COLO829 (cell line): ENCODE measurements around the gene LDHD.
"Not testable (repeated sequence)": the region's sequence is repeated elsewhere in the genome, so short reads cannot be mapped to it uniquely, and the experiment has no call there.

Experiments
- DNase-seq: peaks from one replicate; pipeline ENCODE4 v3.0.0; 2012; ENCODE audit warnings: low spot score

The LDHD gene

DNA sequence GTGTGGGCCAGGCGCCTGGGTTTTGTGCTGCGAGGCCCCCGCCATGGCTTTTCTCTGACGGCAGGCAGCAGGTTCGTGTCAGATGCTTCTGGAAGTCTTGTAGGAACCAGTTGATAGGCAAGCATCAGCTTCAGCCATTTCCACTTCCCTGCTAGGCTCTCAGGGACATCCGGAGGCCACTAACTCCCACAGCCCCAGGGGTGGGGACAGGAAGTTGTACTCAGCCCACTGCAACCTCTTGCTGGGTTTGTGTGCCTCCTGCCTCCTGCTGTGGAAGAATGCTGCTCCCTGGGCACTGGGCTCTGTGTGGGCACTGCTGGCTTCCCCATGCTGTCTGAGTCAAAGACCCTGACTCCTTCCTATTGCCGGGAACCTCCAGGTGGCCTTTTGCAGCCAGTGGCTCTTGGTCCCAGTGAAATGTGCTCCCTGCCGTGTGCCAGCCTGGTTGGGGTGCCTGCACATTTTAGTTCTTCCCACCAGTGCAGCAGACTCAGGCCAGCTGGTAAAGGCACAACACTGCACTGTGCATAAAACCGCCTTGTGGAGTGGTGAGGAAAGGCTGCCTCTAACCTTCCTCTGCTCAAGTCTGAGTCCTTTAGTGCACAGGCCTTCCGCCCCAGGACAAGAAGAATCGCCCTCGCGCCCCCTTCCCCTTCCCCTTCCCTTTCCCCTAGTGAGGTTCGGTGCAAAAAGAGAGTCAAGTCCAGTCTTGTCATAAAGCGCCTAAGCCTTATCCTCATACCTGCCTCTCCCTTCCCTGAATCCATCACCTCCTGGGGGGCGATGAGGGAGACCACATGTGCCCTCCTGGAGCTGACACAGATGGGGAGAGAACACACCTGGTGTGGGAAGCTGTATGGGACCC lies 16.6 kb downstream of the LDHD start:
- DNase-seq, result no peak

DNA sequence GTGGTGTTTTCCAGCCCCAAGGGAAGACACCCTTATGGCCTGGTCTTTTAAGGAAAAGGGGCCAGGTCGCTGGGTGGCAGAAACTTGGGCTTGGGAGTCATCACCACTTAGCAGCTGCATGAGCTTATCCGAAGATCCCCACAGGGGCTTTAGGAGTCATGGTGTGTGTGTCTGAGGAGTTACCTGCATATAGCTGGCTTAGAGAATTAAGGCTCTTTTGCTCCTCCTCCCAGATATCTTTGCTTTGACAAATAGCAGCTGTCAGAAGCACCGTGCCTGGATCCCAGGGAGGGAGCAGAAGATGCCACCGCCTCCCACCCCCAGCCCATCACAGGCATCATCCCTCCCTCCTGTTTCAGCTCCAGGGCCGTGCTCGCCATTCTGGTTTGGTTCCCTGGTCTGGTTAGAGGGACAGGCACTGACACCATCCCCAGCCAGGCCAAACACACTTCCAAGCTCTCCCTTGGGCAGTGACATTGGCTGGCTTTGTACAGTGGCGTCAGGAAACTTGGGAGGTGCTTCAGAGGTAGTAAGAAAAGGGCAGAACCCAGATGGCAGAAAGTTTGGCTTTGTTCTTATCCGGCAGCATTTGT lies 17.4 kb downstream of the LDHD start:
- DNase-seq, result no peak

GRCh38 chr16:75097941-75098901 lies 18.4 kb downstream of the LDHD start:
- no peak for DNase-seq

GRCh38 chr16:75097191-75097761 lies 19.3 kb downstream of the LDHD start:
- DNase-seq, result no peak

DNA sequence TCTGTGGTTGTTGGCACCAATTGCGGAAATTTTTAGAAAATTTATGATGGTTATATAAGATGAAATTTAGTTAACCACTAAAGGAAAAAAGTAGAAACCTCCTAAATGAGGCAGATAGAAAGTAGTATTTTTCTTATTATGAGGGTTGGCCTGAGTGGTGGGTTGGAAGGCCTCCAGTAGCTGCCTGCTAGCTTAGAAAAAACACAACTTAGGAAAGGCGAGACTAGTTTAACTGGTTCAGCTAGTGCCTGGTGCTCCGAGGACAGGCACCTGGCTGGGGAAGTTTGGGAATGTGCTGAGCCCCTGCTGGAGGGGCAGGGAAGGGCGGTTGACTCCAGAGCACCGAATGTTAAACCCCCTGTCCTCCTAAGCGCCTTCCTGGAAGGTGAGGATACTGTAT lies 19.9 kb downstream of the LDHD start:
- DNase-seq, result no peak

- peak; percentile 72 for DNase-seq
Observed at GRCh38 chr16:75095204-75095621, 21.4 kb downstream of the LDHD start.

GRCh38 chr16:75093598-75094540 lies 22.7 kb downstream of the LDHD start:
- no peak for DNase-seq

DNA sequence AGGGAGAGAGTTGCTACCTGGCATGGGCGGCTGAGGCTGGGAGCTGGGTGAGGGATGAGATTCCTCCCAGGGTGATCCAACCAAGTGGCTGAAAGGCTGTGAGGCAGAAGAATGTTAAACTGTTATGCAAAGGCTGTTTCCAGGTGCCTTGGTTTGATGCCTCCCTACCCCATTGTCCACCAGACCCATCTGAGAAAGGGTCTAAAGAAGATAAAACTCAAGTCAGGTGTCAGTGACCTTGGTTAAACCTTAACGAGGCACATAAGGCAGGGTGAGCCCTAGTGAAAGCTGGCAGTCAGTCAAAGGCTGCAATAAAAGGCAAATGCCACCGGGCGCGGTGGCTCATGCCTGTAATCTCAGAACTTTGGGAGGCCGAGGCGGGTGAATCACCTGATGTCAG lies 23.8 kb downstream of the LDHD start:
- DNase-seq, result no peak

DNA sequence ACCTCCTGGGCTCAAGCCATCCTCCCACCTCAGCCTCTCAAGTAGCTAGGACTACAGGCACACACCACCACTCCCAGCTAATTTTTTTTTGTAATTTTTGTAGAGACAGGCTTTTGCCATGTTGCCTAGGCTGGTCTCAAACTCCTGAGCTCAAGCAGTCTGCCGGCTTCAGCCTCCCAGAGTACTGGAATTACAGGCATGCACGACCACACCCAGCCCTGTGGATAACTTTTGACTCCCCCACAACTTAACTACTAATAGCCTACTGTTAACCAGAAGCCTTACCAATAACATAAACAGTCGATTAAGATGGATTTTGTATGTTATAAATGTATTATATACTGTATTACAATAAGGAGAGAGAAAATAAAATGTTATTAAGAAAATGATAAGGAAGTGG lies 25.0 kb downstream of the LDHD start:
- not testable (repeated sequence) for DNase-seq

DNA sequence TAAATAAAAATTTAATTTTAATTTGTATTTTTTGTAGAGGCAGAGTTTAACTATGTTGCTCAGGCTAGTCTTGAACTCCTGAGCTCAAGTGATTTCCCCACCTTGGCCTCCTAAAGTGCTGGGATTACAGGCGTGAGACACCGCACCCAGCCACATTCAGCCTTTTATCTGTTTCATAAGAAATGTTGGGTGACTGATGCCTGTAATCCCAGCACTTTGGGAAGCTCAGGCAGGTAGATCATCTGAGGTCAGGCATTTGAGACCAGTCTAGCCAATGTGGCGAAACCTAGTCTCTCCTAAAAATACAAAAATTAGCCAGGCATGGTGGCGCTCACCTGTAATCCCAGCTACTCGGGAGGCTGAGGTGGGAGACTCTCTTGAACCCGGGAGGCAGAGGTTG lies 25.7 kb downstream of the LDHD start:
- not testable (repeated sequence) for DNase-seq

GRCh38 chr16:75089486-75090202 lies 26.9 kb downstream of the LDHD start:
- no peak for DNase-seq

DNA sequence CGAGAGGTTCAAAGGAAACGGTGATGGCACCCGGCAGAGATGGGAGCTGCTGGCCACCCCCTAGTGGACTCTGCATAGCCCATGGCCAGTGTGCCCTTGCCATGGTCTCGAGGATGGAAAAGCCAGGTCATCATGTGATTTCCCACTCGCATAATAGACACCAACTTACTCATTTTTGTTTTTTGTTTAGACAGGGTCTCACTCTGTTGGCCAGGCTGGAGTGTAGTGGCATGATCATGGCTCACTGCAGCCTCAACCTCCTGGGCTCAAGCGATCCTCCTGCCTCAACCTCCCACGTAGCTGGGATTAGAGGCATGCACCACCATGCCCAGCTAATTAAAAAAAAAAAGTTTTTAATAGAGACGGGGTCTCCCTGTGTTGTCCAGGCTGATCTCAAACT lies 27.6 kb downstream of the LDHD start:
- DNase-seq, result no peak

DNA sequence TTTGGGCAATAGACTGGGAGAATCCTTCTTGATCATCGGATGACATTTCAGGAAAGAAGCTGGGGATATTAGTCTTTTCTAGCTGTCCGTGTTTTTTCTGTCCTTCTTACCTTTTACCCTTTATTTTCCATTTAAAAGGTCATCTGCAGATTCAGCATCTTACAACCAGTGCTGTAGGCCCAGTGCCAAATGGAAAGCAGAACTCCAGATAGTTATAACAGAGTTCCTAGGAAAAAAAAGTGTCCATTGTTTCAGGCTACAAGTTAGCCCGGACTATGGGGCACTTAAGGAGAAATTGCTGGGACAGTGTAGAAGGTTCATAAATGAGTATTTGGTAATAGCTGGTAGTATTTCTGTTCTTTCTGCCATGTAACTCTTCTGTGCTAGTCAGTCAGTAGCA lies 28.4 kb downstream of the LDHD start:
- no peak for DNase-seq

DNA sequence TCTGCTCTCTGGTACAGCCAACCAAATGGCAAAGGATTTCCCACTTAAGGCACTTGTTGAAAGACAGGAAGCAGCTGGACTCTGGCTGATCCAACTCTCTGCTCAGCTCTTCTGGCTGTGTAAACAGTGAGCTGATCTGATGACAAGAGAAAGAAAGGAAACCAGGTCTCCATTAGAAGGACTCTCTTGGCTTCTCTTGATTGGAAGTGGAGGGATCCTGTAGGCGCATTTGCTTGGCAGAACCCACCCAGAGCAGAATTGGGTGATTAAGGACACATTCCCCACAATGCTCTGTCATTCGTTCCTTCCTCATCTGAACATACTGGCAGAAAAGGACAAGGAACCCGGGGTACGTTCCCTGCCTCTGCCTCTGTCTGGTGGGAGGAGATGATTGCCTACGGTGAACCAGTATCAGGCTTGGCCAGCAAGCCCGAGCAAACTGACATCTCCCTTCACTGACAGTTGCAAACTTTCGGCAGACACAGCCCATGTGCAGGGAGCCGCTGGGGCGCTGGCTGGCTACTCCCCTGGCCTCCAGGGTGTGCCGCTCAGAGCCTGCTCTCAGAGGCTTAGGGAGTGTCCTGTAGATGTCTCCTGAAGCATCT lies 29.1 kb downstream of the LDHD start:
- DNase-seq, result no peak

- no peak for DNase-seq
Observed at GRCh38 chr16:75086688-75087374, 29.7 kb downstream of the LDHD start.

DNA sequence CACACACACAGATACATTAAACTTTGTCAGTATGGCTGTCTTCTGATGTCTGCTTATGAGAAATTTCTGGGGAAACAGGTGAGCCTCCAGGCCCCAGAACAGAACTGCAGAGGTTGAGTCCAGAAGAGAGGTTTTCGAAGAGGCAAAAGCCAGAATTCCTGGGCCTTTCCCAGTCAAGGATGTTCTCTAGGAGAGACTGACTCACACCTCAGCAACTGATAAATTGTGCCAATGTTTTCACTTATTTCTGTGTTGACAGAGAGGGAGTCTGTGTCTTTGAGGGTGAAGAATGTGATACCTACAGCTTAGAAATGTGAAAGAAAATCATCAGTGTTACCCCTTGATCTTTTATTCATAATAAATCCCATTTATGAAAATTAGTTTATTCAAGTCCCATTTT lies 30.3 kb downstream of the LDHD start:
- DNase-seq, result no peak

DNA sequence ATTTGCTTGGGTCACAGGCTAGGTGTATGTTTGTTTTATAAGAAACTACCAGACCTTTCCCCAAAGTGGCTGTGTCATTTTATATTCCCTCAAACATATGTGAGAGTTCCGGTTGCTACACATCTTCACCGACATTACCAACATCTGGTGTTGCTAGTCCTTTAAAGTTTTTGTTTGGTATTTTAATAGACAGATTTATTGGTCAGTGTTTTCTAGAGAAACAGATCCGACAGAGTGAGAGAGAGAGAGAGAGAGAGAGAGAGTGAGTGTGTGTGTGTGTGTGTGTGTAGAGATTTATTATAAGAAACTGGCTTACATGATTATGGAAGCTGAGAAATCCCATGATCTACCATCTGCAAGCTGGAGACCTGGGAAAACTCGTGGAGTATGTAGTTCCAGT lies 31.0 kb downstream of the LDHD start:
- DNase-seq, result no peak

- no peak for DNase-seq
Observed at GRCh38 chr16:75083813-75084212, 32.8 kb downstream of the LDHD start.

- no peak for DNase-seq
Observed at GRCh38 chr16:75081179-75081859, 35.3 kb downstream of the LDHD start.
